Ramos (cell line): ENCODE data around the gene GLRX5.
"Not testable (repeated sequence)": the region's sequence is repeated elsewhere in the genome, so short reads cannot be mapped to it uniquely, and the experiment has no call there.

Experiments used
- in situ Hi-C: fragments of 300-500 bp; cut with MboI; formaldehyde crosslinking; loops from one replicate; pipeline ENCODE4 v1.14.3; 2022; ENCODE audit warnings: low sequenced_read_pairs; ENCODE audit not compliant: unreplicated experiment

GLRX5 gene

DNA sequence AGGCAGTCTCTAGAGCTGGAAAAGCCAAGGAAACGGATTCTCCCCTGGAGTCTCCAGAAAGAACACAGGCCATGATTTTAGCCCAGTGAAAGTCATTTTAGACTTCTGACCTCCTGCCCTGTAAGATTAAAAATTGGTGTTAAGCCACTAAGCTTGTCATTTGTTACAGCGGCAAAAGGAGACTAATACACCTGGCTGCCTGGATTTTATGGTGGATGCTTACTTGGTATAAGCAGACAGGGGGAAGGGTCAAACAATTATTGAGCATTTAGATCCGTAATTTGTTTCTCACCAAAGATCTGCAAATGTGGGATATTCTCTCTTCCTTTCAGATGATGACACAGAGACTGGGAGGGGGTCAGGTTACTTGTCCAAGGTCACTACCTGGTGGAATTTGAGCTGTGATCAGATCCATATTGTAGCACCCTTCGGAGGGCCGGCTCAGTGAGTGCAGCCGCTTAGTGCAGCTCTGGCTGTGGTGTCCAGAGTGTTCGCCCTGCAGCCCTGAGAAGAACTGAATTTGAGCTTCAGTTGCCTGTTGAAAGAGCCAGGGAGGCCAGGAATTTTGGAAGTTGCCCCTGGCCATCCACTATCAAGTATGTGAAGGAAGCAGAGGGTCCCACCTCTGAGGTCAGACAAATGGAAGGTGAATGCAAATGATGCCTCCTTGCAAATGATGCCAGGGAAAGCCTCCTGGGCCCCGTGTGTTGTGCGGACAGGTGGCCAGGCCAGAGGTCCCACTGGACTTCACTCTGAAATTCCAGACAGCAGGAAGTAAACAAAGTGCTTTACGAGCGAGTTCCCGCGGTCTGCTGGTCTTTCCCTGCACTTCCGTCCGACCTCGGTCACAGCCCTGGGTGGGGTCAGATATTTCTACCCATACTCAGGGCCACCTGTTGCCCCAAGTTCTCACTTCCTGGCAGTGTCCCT lies 15.1 kb downstream of the GLRX5 start:
- in situ Hi-C loops, result no loop called here

DNA sequence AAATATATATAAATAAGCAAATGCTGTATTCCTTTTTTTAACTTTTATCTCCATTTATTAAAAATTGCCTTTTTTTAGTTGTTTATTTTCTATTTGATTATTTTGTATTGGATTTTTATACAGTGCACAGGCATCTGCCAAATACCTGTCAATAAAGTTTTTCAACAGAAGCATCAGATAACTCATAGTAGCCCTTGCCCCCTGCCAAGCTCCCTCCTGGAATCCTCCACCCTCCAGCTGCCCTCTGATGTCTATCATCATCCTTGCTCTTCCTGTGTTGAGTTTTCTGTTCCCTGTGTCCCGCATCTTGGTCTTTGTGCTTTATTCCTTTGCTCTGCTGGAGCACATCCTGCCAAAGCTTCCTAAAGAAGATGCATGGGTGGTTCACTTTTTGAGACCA lies 16.6 kb downstream of the GLRX5 start:
- in situ Hi-C loops, result no loop called here

DNA sequence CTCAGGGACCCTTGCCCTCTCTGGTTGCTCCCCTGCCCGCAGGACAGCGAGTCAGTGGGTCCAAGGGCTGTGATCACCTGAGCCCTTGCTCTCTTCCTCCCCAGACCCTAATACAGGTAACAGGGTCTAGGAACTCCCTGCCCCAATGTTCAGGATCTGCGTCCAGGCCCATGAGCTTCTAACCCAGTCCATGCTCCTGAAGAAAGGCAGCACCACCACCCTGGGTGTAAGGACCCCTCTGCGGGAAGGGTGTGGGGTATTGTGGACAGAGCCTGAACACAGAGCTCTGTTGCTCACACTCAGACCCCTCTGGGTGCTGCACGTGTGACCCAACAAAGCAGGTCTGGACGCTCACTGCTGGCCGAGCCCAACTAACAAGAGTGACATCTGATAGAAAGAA lies 18.3 kb downstream of the GLRX5 start:
- in situ Hi-C loops, result no loop called here

GRCh38 chr14:95555053-95555452 lies 20.2 kb downstream of the GLRX5 start:
- in situ Hi-C loops, result no loop called here

DNA sequence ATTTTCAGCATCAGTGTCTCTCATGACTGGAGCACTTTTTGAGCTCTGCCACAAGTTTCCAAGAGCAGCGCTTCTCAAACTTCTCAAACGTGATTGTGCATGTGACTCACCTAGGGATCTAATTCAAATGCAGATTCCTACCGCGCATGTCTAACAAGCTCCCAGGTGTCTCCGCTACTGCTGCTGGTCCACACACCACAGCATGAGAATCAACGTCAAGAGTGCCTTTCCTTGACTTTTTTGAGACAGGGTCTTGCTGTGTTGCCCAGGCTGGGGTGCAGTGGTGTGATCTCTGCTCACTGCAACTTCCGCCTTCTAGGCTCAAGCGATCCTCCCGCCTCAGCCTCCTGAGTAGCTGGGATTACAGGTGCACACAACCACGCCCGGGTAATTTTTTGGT lies 22.4 kb downstream of the GLRX5 start:
- in situ Hi-C loops, result no loop called here

DNA sequence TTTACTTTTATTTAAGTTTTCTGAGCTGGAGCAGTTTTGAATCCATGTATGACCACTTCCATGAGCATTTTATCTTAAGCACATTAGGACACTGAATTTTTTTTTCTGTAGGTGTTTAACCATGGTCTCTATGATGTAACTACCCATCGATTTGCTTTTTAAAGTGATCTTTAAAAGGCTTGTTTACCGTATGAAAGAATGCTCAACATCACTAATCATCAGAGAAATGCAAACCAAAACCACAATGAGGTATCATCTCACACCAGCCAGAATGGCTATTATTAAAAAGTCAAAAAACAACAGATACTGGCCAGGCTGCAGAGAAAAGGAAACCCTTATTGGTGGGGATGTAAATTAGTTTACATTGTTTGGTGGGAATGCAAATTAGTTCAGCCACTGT lies 23.0 kb downstream of the GLRX5 start:
- in situ Hi-C loops, result no loop called here

- in situ Hi-C loops, result no loop called here
Measured at GRCh38 chr14:95559203-95559602, 24.4 kb downstream of the GLRX5 start.

GRCh38 chr14:95561001-95561412 lies 26.2 kb downstream of the GLRX5 start:
- in situ Hi-C loops, result loop anchor here (10.0 kb wide), 2 partner anchors 534 to 714 kb away; no protein-coding TSS in a partner anchor

DNA sequence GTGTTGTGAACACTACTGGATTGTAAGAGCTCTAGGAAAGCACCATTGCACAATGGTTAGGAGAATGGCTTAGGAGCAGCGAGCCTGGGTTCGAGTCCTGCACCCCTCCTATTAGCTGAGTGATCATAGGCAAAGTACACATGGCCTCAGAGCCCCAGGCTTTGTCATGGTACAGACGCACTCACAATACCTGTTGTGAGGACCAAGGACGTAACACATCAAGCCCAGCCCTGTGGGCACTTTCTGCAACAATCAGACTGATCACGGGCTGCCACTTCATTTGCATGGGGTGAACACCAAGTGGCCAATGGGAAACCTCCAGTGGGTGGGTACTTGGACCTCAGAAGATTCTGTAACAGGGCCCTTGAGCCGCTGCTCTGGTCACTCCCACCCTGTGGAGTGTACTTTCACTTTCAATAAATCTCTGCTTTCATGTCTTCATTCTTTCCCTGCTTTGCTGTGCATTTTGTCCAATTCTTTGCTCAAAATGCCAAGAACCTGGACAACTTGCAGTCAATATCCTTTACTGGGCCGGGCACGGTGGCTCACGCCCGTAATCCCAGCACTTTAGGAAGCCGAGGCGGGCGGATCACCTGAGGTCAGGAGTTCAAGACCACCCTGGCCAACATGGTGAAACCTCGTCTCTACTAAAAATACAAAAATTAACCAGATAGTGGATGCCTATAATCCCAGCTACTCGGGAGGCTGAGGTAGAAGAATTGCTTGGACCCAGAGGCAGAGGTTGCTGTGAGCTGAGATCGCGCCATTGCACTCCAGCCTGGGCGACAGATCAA lies 28.2 kb downstream of the GLRX5 start:
- in situ Hi-C loops, result loop anchor here (10.0 kb wide), 2 partner anchors 532 to 712 kb away; no protein-coding TSS in a partner anchor

DNA sequence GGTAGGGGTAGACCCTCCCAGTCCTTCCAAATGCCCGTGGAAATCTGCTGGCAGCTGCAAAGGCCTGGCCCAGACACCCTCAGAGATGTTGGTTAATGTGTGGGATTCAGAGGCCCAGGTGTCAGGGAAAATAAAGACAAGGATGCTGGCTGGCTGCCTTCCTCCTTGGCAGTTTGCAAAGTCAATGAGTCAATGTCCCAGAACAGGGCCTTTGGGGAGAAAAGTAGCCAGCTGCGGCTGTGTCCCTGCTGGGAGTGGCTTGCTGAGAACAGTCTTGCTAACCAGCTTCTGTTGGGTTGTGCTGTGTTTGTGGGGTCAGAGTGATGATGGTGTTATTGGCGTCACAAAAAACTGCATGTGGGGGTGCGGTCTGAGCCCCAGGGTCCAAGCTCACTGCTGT lies 29.2 kb downstream of the GLRX5 start:
- in situ Hi-C loops, result loop anchor here (10.0 kb wide), 2 partner anchors 531 to 711 kb away; no protein-coding TSS in a partner anchor

GRCh38 chr14:95569440-95569839 lies 34.6 kb downstream of the GLRX5 start:
- in situ Hi-C loops, result loop anchor here (5.0 to 10.0 kb wide), 3 partner anchors 423 to 705 kb away; no protein-coding TSS in a partner anchor

DNA sequence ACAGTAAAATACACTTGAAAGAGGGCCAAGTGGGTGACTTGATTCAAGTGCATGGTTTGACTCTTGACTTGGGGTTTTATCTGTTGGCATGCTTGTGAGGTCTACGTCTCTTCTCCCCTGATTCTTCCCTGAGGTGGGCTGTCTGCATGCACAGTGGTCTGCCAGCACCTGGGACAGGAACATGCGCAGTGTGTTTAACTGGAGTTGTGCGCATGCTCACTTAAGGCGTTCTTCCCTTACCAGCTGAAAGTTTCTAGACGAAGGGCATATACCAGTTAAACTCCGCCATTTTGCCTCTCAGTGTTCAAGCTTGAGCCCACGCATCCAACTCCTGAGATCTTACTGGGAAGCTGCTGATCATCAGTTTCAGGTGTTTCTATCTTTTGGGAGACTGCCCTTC lies 38.5 kb downstream of the GLRX5 start:
- in situ Hi-C loops, result no loop called here

GRCh38 chr14:95575840-95576473 lies 41.1 kb downstream of the GLRX5 start:
- in situ Hi-C loops, result no loop called here

GRCh38 chr14:95577067-95577800 lies 42.4 kb downstream of the GLRX5 start:
- in situ Hi-C loops, result no loop called here

DNA sequence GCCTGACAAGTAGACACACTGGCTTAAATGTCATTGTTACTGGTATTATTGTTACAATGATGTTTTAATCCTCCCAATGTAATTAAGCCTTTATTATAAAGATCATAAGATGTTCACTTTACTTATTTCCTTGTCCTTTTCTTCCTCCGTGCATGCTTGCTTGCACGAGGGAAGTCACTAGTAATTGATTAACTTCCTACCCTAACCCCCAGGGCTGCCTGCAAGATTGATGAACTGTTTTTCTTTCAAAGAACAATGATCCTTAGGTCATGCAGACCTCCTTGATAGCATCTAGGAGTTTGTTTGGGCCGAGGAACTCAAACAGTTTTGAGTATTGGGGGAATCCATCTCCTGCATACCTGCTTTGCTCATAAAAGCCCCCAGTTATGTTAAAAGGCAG lies 43.0 kb downstream of the GLRX5 start:
- in situ Hi-C loops, result no loop called here

GRCh38 chr14:95583836-95584617 lies 49.2 kb downstream of the GLRX5 start:
- in situ Hi-C loops, result not testable (repeated sequence)

- in situ Hi-C loops, result no loop called here
Measured at GRCh38 chr14:95585953-95586620, 51.2 kb downstream of the GLRX5 start.

GRCh38 chr14:95591182-95591581 lies 56.3 kb downstream of the GLRX5 start:
- in situ Hi-C loops, result not testable (repeated sequence)
